ENCODE results near the gene TSPAN5. TPM values are rescaled to one million over a fixed set of nuclear protein-coding genes. Genes with fewer than 3 reads are reported as not detected.

Gene TSPAN5
- total and polyA plus RNA-seq, 4 donors = 60.7 to 93.9 (median 76.3) TPM

DNA sequence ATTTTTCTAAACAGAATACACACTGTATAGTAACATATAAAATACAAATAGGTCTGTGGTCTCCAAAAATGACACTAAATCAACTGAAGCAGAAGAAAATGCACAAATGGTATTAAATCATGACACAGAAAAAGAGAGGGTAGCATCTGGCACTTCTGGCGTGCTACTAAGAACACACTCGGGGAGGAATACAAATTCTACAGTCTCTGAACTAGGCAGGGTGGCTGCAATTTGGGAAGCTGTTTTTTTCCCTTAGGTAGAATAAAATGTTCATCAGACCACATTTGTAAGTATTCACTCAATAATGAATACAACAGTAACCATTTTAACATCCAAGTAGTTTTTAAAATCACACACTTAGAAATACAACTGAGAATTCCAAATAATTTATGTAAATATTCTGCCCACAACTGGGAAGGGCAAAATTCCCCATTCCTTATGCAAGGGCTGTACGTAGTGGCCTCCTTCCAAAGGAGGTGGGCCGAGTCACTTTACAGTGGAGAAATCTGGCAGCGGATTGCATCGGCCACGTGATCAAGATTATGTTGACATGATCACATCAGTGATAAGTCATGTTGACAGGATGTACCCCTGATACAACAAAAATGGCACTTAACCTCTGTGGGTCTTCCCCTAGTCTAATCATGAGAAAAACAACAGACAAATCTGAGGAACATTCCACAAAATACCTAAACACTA, 101.1 kb downstream of the TSPAN5 start:
- Histone ChIP-seq H3K27me3 (ENCODE audit: control insufficient read depth, insufficient read depth, low read length) (no peaks in the 10 kb centered on the region), H3K4me3 (ENCODE audit: low read depth, low read length) (no peak overlapping the region), H3K9me3 (ENCODE audit: control insufficient read depth, insufficient read depth, low read length) (no peaks in the 10 kb centered on the region), H3K4me1 (ENCODE audit: control insufficient read depth, insufficient read depth, low read length) (peaks cover 4% of the 10 kb centered on the region), H3K27ac (ENCODE audit: low read depth, low read length) (peak overlapping the region; percentile 25), H3K36me3 (ENCODE audit: control insufficient read depth, insufficient read depth, low read length) (no peaks in the 10 kb centered on the region)
- WGBS (ENCODE audit: insufficient coverage) = 25% methylated on average over 5 of the region's 7 CpGs
- peak in 2 of 6 donors; percentile 67 to 76 for DNase-seq (ENCODE audit: low read depth in 4 of 6, low spot score in 6 of 6)

DNA sequence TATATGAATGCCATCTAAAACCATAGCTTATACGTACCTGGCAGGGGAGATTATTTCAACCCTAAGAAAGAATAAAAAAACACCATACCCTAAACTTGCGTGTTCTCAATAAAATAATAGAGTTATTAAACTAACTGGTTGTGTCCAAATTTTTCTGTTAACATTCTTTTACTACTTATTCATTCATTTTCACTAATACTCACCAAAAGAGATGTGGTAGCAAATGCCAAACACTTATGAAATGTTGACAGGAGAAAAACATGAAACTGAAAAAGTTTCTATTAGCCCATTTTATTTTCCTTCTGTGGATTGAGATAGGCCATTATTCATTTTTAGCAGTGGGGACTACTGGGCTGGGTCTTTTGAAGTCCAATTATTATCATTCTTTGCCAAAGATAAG, 102.0 kb downstream of the TSPAN5 start:
- Histone ChIP-seq H3K4me3 (ENCODE audit: low read depth, low read length) (no peak overlapping the region), H3K27me3 (ENCODE audit: control insufficient read depth, insufficient read depth, low read length) (no peaks in the 10 kb centered on the region), H3K36me3 (ENCODE audit: control insufficient read depth, insufficient read depth, low read length) (no peaks in the 10 kb centered on the region), H3K27ac (ENCODE audit: low read depth, low read length) (no peak overlapping the region), H3K9me3 (ENCODE audit: control insufficient read depth, insufficient read depth, low read length) (no peaks in the 10 kb centered on the region), H3K4me1 (ENCODE audit: control insufficient read depth, insufficient read depth, low read length) (peaks cover 4% of the 10 kb centered on the region)
- no peak for DNase-seq (ENCODE audit: low read depth in 4 of 6, low spot score in 6 of 6)
- WGBS (ENCODE audit: insufficient coverage) = no CpG with 5 or more reads among the region's 2 CpGs

DNA sequence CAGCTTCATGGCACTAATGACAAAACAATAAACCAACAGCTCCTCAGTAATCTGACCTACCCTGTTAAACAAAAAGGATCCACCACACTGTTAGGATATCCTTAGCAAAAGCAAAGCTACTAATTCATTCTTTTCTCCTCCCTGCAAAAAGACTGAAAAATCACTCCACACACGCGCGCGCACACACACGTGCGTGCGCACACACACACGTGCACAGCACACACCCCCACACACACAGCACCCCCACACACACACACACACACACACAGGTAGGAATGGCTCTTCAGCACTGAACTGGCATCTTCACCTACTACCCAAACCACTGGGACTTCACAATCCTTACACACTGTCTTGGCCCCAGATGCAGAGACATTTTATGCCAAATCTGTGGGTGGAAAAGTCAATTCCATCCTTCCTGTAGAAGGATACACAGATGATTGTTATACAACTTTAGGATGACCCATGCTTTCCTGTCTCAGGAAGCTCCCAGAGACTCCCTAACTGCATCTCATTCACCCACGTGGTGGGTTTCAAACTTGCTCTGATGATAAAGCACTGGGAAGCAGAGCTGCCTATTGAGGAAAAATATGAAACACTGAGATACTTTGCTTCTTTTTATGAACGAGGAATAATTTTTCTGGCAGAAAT, 102.5 kb downstream of the TSPAN5 start:
- Histone ChIP-seq H3K27ac (ENCODE audit: low read depth, low read length) (no peak overlapping the region), H3K27me3 (ENCODE audit: control insufficient read depth, insufficient read depth, low read length) (no peaks in the 10 kb centered on the region), H3K9me3 (ENCODE audit: control insufficient read depth, insufficient read depth, low read length) (no peaks in the 10 kb centered on the region), H3K4me1 (ENCODE audit: control insufficient read depth, insufficient read depth, low read length) (peaks cover 4% of the 10 kb centered on the region), H3K4me3 (ENCODE audit: low read depth, low read length) (no peak overlapping the region), H3K36me3 (ENCODE audit: control insufficient read depth, insufficient read depth, low read length) (no peaks in the 10 kb centered on the region)
- WGBS (ENCODE audit: insufficient coverage) = 98% methylated on average over 8 of the region's 10 CpGs
- DNase-seq (ENCODE audit: low read depth in 4 of 6, low spot score in 6 of 6) = no peak

DNA sequence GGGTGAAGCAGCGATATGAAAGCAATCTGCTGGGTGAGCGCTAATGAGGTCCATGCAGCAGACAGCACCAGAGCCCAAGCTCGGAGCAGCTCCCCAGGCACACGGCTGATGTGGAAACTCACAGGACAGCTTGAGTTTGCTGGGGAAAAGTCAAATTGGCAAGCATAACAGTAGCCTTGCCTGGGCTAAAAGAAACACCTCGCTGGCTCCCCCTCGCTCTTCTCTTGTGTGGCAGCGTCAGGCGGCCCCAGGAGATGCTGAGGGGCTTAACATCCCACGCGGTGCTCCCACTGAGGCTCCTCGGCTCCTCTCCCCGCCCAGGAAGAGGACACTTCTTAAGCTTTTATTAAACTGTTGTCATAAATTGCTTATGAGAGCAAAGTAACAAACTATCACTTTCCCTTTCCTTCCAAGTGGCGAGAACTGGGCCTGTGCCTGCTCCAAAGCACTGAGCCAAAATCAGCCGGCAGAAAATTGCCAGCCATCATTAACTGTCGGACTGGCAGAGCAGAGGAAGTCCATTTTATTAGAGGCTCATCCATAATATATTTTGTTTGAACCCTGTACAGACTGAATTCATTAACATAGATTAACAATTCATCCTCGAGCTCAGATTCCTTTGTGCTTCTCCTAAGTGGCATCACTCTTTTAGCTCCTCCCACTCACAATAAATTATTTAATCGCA, 111.4 kb downstream of the TSPAN5 start:
- WGBS (ENCODE audit: insufficient coverage) = 14% methylated on average over 8 of the region's 17 CpGs
- Histone ChIP-seq H3K4me3 (ENCODE audit: low read depth, low read length) (peak overlapping the region; percentile 26), H3K27me3 (ENCODE audit: control insufficient read depth, insufficient read depth, low read length) (no peaks in the 10 kb centered on the region), H3K9me3 (ENCODE audit: control insufficient read depth, insufficient read depth, low read length) (no peaks in the 10 kb centered on the region), H3K36me3 (ENCODE audit: control insufficient read depth, insufficient read depth, low read length) (no peaks in the 10 kb centered on the region), H3K4me1 (ENCODE audit: control insufficient read depth, insufficient read depth, low read length) (peaks cover 10% of the 10 kb centered on the region), H3K27ac (ENCODE audit: low read depth, low read length) (peak overlapping the region; percentile 84)
- peak in 4 of 6 donors; percentile 58 to 90 (median 70) for DNase-seq (ENCODE audit: low read depth in 4 of 6, low spot score in 6 of 6)

DNA sequence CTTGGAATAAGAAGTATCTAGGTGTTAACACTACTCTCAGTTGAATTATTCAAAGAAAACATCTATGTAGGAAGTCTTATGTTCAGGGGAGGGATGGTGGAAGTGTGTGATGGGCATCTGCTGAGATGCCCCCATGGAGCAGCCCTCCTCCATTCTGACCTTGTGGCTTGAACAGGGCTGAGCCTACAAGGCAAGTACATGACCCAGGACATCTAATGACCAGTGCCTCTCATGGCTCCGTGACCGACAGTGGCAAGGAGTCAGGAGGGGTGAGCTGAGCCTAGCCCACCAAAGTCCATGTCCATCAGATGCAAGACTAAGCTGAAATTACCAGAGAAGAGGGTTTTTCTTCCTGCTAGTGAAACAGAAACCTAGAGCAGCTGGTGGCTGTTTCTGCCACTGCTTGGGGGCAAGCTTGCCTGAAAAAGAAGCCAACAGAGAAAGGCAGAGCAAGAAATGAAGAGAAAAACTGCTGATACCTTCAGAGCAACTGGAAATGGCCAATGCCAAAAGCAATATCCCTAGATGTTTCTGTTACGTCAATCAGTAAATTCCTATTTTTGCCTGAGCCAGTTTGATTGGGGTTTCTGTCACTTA, 113.5 kb downstream of the TSPAN5 start:
- Histone ChIP-seq H3K9me3 (ENCODE audit: control insufficient read depth, insufficient read depth, low read length) (no peaks in the 10 kb centered on the region), H3K27me3 (ENCODE audit: control insufficient read depth, insufficient read depth, low read length) (no peaks in the 10 kb centered on the region), H3K36me3 (ENCODE audit: control insufficient read depth, insufficient read depth, low read length) (no peaks in the 10 kb centered on the region), H3K27ac (ENCODE audit: low read depth, low read length) (no peak overlapping the region), H3K4me1 (ENCODE audit: control insufficient read depth, insufficient read depth, low read length) (peaks cover 10% of the 10 kb centered on the region), H3K4me3 (ENCODE audit: low read depth, low read length) (no peak overlapping the region)
- 94% methylated on average over 2 of the region's 3 CpGs for WGBS (ENCODE audit: insufficient coverage)
- DNase-seq (ENCODE audit: low read depth in 4 of 6, low spot score in 6 of 6) = no peak

DNA sequence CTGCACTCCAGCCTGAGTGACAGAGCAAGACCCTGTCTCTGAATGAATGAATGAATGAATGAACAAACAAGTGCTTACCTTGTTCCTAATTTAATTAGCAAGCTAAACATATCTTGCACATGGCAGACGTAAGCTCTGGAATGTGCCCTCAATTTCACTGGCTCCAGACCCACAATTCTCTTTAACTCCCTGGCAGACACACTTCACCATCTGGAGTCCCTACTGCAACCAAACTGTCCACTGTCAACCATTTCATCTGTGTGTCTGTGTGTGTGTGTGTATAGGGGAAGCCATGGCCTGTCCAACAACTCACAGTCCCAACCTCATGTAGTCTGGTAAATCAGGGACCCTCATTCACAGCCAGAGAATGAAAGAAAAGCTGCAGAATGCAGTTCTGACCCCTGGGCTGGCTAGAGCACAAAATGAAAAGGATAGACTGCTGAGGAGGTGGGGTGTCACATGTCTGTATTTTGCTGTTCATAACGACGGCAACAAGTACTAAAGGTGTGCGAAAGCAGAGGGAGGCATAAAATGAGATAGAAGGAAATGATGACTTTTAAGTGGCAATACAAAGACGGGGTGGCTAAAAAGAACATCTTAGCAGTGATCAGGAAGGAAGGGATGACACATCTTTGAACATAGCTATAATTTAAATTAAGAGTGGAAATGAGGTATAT, 114.1 kb downstream of the TSPAN5 start:
- no peaks in the 10 kb centered on the region for H3K36me3 ChIP-seq (ENCODE audit: control insufficient read depth, insufficient read depth, low read length)
- peaks cover 10% of the 10 kb centered on the region for H3K4me1 ChIP-seq (ENCODE audit: control insufficient read depth, insufficient read depth, low read length)
- 40% methylated on average over 4 of the region's 5 CpGs for WGBS (ENCODE audit: insufficient coverage)
- no peak overlapping the region for H3K4me3 ChIP-seq (ENCODE audit: low read depth, low read length)
- H3K27ac ChIP-seq (ENCODE audit: low read depth, low read length) = no peak overlapping the region
- H3K27me3 ChIP-seq (ENCODE audit: control insufficient read depth, insufficient read depth, low read length) = no peaks in the 10 kb centered on the region
- DNase-seq (ENCODE audit: low read depth in 4 of 6, low spot score in 6 of 6) = peak in 2 of 6 donors; percentile 28 to 84
- no peaks in the 10 kb centered on the region for H3K9me3 ChIP-seq (ENCODE audit: control insufficient read depth, insufficient read depth, low read length)

DNA sequence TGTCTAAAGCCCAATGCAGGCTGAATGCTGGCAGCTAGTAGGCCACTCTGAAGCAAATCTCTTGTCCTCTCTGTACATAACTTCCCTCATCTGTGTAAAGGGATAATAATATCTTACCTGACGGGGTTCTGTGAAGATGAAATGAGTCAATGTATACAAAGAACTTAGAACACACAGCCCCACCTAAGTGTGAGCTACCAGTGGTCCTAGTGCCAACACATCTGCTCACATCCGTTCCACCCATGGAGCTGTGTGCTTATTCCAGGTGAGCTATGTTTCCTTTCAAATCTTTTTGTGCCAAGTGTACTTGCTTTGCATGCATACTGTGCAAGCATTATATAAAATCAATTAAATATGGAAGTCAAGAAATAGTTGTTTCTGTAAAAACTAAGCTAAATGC, 116.4 kb downstream of the TSPAN5 start:
- Histone ChIP-seq H3K27ac (ENCODE audit: low read depth, low read length) (no peak overlapping the region), H3K36me3 (ENCODE audit: control insufficient read depth, insufficient read depth, low read length) (no peaks in the 10 kb centered on the region), H3K27me3 (ENCODE audit: control insufficient read depth, insufficient read depth, low read length) (no peaks in the 10 kb centered on the region), H3K9me3 (ENCODE audit: control insufficient read depth, insufficient read depth, low read length) (no peaks in the 10 kb centered on the region), H3K4me3 (ENCODE audit: low read depth, low read length) (no peak overlapping the region), H3K4me1 (ENCODE audit: control insufficient read depth, insufficient read depth, low read length) (peaks cover 7% of the 10 kb centered on the region)
- WGBS (ENCODE audit: insufficient coverage) = 83% methylated on average over 1 of the region's 2 CpGs
- no peak for DNase-seq (ENCODE audit: low read depth in 4 of 6, low spot score in 6 of 6)

DNA sequence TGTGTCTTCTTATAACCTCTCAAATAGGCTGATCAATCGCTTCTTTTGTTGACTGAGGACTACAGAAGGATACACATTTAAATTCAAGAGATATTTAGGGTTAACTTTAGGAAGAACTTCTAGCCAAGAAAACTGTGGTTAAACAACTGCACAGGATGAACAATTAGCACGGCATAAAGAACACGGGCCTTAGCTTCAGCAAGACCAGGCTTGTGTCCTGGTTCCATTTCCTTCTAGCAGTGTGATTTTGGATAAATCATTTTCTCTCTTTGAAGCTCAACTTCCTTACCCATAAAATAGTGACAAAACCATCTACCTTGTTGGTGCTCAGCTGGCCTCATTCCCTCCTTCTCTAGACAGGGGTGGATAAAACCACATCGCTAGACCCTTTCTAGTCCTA, 117.6 kb downstream of the TSPAN5 start:
- 42% methylated on average over 2 of the region's 4 CpGs for WGBS (ENCODE audit: insufficient coverage)
- no peaks in the 10 kb centered on the region for H3K27me3 ChIP-seq (ENCODE audit: control insufficient read depth, insufficient read depth, low read length)
- no peak overlapping the region for H3K27ac ChIP-seq (ENCODE audit: low read depth, low read length)
- no peaks in the 10 kb centered on the region for H3K36me3 ChIP-seq (ENCODE audit: control insufficient read depth, insufficient read depth, low read length)
- DNase-seq (ENCODE audit: low read depth in 4 of 6, low spot score in 6 of 6) = no peak
- H3K9me3 ChIP-seq (ENCODE audit: control insufficient read depth, insufficient read depth, low read length) = no peaks in the 10 kb centered on the region
- no peak overlapping the region for H3K4me3 ChIP-seq (ENCODE audit: low read depth, low read length)
- peaks cover 3% of the 10 kb centered on the region for H3K4me1 ChIP-seq (ENCODE audit: control insufficient read depth, insufficient read depth, low read length)

DNA sequence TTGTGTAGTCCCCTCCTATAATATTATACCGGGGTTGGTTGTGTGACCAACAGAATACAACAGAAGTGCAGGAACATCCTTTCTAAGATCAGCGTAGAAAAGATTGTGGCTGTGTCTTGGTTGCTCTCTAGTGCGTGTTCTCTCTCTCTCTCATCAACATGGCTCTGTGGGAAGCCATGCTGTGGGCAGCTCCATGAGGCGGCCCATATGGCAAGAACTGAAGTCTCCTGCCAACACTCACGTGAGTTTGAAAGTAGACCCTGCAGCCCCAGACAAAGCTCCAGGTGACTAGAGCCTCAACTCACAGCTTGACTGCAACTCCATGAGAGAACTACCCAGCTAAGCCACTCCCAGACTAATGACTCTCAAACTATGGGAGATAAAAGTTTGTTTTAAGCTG, 118.7 kb downstream of the TSPAN5 start:
- Histone ChIP-seq H3K4me3 (ENCODE audit: low read depth, low read length) (no peak overlapping the region), H3K27me3 (ENCODE audit: control insufficient read depth, insufficient read depth, low read length) (no peaks in the 10 kb centered on the region), H3K36me3 (ENCODE audit: control insufficient read depth, insufficient read depth, low read length) (no peaks in the 10 kb centered on the region), H3K9me3 (ENCODE audit: control insufficient read depth, insufficient read depth, low read length) (no peaks in the 10 kb centered on the region), H3K4me1 (ENCODE audit: control insufficient read depth, insufficient read depth, low read length) (peaks cover 1% of the 10 kb centered on the region), H3K27ac (ENCODE audit: low read depth, low read length) (no peak overlapping the region)
- no peak for DNase-seq (ENCODE audit: low read depth in 4 of 6, low spot score in 6 of 6)
- WGBS (ENCODE audit: insufficient coverage) = no CpG with 5 or more reads among the region's 5 CpGs

Measured in spinal cord (tissue), 10 donors.